Stimulated activated CD4-positive, alpha-beta T cell treated with anti-CD3 and anti-CD28 coated beads, Interleukin-4, amount 100 ng/mL, for 4 hours (primary cell): Measurements from ENCODE around the gene VWF.

Experiments
- DNase-seq, 2 experiments: peaks; one replicate each; pipeline ENCODE4 v3.0.0-alpha.2; 2020

Gene VWF

GRCh38 chr12:5973461-5974115 lies 150.9 kb downstream of the VWF start:
- DNase-seq: no peak

GRCh38 chr12:5972387-5972786 lies 152.1 kb downstream of the VWF start:
- no peak for DNase-seq

- no peak for DNase-seq
Measured at GRCh38 chr12:5971194-5971850, 153.1 kb downstream of the VWF start.

GRCh38 chr12:5969974-5970690 lies 154.3 kb downstream of the VWF start:
- DNase-seq: no peak

GRCh38 chr12:5969156-5969973 lies 155.1 kb downstream of the VWF start:
- no peak for DNase-seq

- DNase-seq: no peak
Measured at GRCh38 chr12:5967645-5968415, 156.6 kb downstream of the VWF start.

- no peak for DNase-seq
Measured at GRCh38 chr12:5966486-5967095, 157.9 kb downstream of the VWF start.

GRCh38 chr12:5965950-5966383 lies 158.5 kb downstream of the VWF start:
- DNase-seq: peak; percentile 27 to 43

GRCh38 chr12:5964913-5965900 lies 159.3 kb downstream of the VWF start:
- no peak for DNase-seq

- no peak for DNase-seq
Measured at GRCh38 chr12:5963515-5963914, 161.0 kb downstream of the VWF start.

- DNase-seq: no peak
Measured at GRCh38 chr12:5960783-5961182, 163.7 kb downstream of the VWF start.

GRCh38 chr12:5956987-5957386 lies 167.5 kb downstream of the VWF start:
- no peak for DNase-seq

- DNase-seq: no peak
Measured at GRCh38 chr12:5954661-5955060, 169.8 kb downstream of the VWF start.

GRCh38 chr12:5953835-5954586 lies 170.5 kb downstream of the VWF start:
- DNase-seq: no peak

GRCh38 chr12:5952031-5952430 lies 172.4 kb downstream of the VWF start:
- no peak for DNase-seq

- DNase-seq: no peak
Measured at GRCh38 chr12:5948696-5949095, 175.8 kb downstream of the VWF start.

- no peak for DNase-seq
Measured at GRCh38 chr12:5947006-5947405, 177.5 kb downstream of the VWF start.

GRCh38 chr12:5946388-5946787 lies 178.1 kb downstream of the VWF start:
- no peak for DNase-seq

- DNase-seq: no peak
Measured at GRCh38 chr12:5945071-5946008, 179.1 kb downstream of the VWF start, which contains the start of gene ANO2. Gene ANO2 (minus strand): TSS chr12:5945259. CDS start chr12:5945217, 42 bp downstream.
